GM23338 (cell line): Measurements from ENCODE around the gene RBM19. TPM values are rescaled to one million over a fixed set of nuclear protein-coding genes. Genes with fewer than 3 reads are reported as not detected.

Experiments
- ATAC-seq: fragments of 200-7000 bp; cut with Tn5 transposase; 3 replicates; pipeline ENCODE4 v1.9.1; 2020
- DNase-seq: peaks from one replicate; pipeline ENCODE4 v3.0.0-alpha.2; 2015; ENCODE audit warnings: low spot score
- H2AFZ ChIP-seq: fragments of 200-600 bp; sonication (generic); 2 replicates; pipeline ENCODE4 v1.8.0; 2016; ENCODE audit warnings: antibody characterized with exemption, mild to moderate bottlenecking, moderate library complexity
- H3F3A ChIP-seq: fragments of 200-600 bp; sonication (generic); replicated peaks from 2 replicates; pipeline ENCODE4 v1.8.0; 2017; ENCODE audit warnings: antibody characterized with exemption, mixed run types, low read depth
- H3K27ac ChIP-seq: fragments of 200-600 bp; sonication (generic); 2 replicates; pipeline ENCODE4 v1.6.1; 2016; ENCODE audit warnings: low read depth
- H3K27me3 ChIP-seq: fragments of 200-600 bp; sonication (generic); 2 replicates; pipeline ENCODE4 v1.8.0; 2016; ENCODE audit warnings: mild to moderate bottlenecking, mixed run types, moderate library complexity; ENCODE audit not compliant: insufficient read depth
- H3K36me3 ChIP-seq: fragments of 200-600 bp; sonication (generic); 2 replicates; pipeline ENCODE4 v1.8.0; 2016; ENCODE audit warnings: mild to moderate bottlenecking; ENCODE audit not compliant: insufficient read depth
- H3K4me1 ChIP-seq: fragments of 200-600 bp; sonication (generic); 2 replicates; pipeline ENCODE4 v1.8.0; 2016; ENCODE audit warnings: mild to moderate bottlenecking, moderate library complexity; ENCODE audit not compliant: insufficient read depth
- H3K4me2 ChIP-seq: fragments of 200-600 bp; sonication (generic); 2 replicates; pipeline ENCODE4 v1.7.1; 2017; ENCODE audit warnings: mixed run types
- H3K4me3 ChIP-seq: fragments of 200-600 bp; sonication (generic); 2 replicates; pipeline ENCODE4 v1.6.1; 2016; ENCODE audit warnings: mixed run types
- H3K79me2 ChIP-seq: fragments of 200-600 bp; sonication (generic); replicated peaks from 2 replicates; pipeline ENCODE4 v1.8.0; 2017; ENCODE audit warnings: mild to moderate bottlenecking; ENCODE audit not compliant: insufficient read depth
- H3K9me2 ChIP-seq: fragments of 200-600 bp; sonication (generic); 2 replicates; pipeline ENCODE4 v1.8.0; 2017; ENCODE audit not compliant: insufficient read depth
- H4K20me1 ChIP-seq: fragments of 200-600 bp; sonication (generic); replicated peaks from 2 replicates; pipeline ENCODE4 v1.8.0; 2017; ENCODE audit warnings: mild to moderate bottlenecking; ENCODE audit not compliant: insufficient read depth
- H3K27ac Mint-ChIP-seq: 2 replicates; pipeline ENCODE4 v1.8.0; 2020; ENCODE audit warnings: inconsistent platforms, mild to moderate bottlenecking, moderate library complexity, mixed read lengths
- H3K27me3 Mint-ChIP-seq: 3 replicates; pipeline ENCODE4 v1.8.0; 2022; ENCODE audit warnings: low read depth, mild to moderate bottlenecking, moderate library complexity, mixed read lengths, inconsistent platforms; ENCODE audit not compliant: insufficient read depth, poor library complexity
- H3K36me3 Mint-ChIP-seq: 3 replicates; pipeline ENCODE4 v1.8.0; 2021; ENCODE audit warnings: low read depth, mild to moderate bottlenecking, inconsistent platforms, moderate library complexity, mixed read lengths
- H3K4me1 Mint-ChIP-seq: 3 replicates; pipeline ENCODE4 v1.8.0; 2020; ENCODE audit warnings: mild to moderate bottlenecking, inconsistent platforms, mixed read lengths
- H3K4me3 Mint-ChIP-seq: 3 replicates; pipeline ENCODE4 v1.8.0; 2021; ENCODE audit warnings: moderate library complexity, mild to moderate bottlenecking, inconsistent platforms, mixed read lengths
- H3K9me3 Mint-ChIP-seq: 3 replicates; pipeline ENCODE4 v1.8.0; 2020; ENCODE audit warnings: moderate library complexity, mild to moderate bottlenecking, inconsistent platforms, mixed read lengths
- EZH2phosphoT487 ChIP-seq: fragments of 200-600 bp; sonication (generic); IDR thresholded peaks from one replicate; pipeline ENCODE4 v1.8.1; 2018; ENCODE audit warnings: antibody characterized with exemption; ENCODE audit not compliant: unreplicated experiment
- JUNB ChIP-seq: IDR thresholded peaks from one replicate; pipeline ENCODE4 v1.6.1; 2016; ENCODE audit warnings: antibody characterized with exemption; ENCODE audit not compliant: unreplicated experiment
- STAT1 ChIP-seq: IDR thresholded peaks from one replicate; pipeline ENCODE4 v1.6.1; 2016; ENCODE audit warnings: antibody characterized with exemption; ENCODE audit not compliant: unreplicated experiment
- ZNF114 ChIP-seq: fragments of 250-450 bp; sonication (Bioruptor Pico); IDR thresholded peaks from 2 replicates; pipeline ENCODE4 v1.5.0; 2020; ENCODE audit warnings: mild to moderate bottlenecking, moderate library complexity
- polyA plus RNA-seq: library from polyadenylated mRNA; unstranded; fragments of >200 nt; fragmentation: Nextera tagmentation; extraction: Ambion mirVana; gene quantifications from 2 replicates; pipeline ENCODE4 v1.2.1, GENCODE V29; 2016
- total RNA-seq: library from RNA; depleted of rRNA; stranded (reverse); fragments of >200 nt; shearing (Covaris generic); gene quantifications from 2 replicates; pipeline ENCODE4 v1.2.3, GENCODE V29; 2014
- TF ChIP-seq, protein P1 (sequence below): fragments of 250-450 bp; sonication (Bioruptor Pico); IDR thresholded peaks from 2 replicates; pipeline ENCODE4 v1.5.0; 2020; ENCODE audit warnings: mild to moderate bottlenecking, moderate library complexity
- TF ChIP-seq, protein P2 (sequence below): IDR thresholded peaks from one replicate; pipeline ENCODE4 v1.6.1; 2018; ENCODE audit warnings: antibody characterized with exemption; ENCODE audit not compliant: unreplicated experiment

The RBM19 gene
- total and polyA plus RNA-seq, 2 experiments from 2014 or later = 43.4 to 56.7 TPM

DNA sequence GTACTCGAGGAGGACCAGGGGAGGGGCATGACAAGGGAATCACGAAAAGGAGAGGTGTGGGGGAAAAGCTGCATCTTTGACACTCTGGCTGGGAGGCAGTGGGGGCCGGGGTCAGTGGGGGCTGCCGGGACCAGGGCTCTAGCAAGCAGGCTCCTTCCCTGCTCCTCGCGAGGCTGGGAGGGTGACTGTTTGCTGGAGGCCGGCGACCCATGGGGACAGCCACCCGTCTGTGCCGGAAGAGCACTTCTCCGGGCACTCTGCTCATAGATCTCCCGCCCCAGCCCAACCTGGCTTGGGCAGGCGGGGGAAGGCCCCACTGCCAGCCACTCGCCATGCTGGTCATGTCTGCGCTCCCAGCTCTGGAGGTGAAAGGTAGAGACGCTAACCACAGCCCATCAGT is 130.7 kb downstream of the RBM19 start (continued):
- TF ChIP-seq, protein P1, sequence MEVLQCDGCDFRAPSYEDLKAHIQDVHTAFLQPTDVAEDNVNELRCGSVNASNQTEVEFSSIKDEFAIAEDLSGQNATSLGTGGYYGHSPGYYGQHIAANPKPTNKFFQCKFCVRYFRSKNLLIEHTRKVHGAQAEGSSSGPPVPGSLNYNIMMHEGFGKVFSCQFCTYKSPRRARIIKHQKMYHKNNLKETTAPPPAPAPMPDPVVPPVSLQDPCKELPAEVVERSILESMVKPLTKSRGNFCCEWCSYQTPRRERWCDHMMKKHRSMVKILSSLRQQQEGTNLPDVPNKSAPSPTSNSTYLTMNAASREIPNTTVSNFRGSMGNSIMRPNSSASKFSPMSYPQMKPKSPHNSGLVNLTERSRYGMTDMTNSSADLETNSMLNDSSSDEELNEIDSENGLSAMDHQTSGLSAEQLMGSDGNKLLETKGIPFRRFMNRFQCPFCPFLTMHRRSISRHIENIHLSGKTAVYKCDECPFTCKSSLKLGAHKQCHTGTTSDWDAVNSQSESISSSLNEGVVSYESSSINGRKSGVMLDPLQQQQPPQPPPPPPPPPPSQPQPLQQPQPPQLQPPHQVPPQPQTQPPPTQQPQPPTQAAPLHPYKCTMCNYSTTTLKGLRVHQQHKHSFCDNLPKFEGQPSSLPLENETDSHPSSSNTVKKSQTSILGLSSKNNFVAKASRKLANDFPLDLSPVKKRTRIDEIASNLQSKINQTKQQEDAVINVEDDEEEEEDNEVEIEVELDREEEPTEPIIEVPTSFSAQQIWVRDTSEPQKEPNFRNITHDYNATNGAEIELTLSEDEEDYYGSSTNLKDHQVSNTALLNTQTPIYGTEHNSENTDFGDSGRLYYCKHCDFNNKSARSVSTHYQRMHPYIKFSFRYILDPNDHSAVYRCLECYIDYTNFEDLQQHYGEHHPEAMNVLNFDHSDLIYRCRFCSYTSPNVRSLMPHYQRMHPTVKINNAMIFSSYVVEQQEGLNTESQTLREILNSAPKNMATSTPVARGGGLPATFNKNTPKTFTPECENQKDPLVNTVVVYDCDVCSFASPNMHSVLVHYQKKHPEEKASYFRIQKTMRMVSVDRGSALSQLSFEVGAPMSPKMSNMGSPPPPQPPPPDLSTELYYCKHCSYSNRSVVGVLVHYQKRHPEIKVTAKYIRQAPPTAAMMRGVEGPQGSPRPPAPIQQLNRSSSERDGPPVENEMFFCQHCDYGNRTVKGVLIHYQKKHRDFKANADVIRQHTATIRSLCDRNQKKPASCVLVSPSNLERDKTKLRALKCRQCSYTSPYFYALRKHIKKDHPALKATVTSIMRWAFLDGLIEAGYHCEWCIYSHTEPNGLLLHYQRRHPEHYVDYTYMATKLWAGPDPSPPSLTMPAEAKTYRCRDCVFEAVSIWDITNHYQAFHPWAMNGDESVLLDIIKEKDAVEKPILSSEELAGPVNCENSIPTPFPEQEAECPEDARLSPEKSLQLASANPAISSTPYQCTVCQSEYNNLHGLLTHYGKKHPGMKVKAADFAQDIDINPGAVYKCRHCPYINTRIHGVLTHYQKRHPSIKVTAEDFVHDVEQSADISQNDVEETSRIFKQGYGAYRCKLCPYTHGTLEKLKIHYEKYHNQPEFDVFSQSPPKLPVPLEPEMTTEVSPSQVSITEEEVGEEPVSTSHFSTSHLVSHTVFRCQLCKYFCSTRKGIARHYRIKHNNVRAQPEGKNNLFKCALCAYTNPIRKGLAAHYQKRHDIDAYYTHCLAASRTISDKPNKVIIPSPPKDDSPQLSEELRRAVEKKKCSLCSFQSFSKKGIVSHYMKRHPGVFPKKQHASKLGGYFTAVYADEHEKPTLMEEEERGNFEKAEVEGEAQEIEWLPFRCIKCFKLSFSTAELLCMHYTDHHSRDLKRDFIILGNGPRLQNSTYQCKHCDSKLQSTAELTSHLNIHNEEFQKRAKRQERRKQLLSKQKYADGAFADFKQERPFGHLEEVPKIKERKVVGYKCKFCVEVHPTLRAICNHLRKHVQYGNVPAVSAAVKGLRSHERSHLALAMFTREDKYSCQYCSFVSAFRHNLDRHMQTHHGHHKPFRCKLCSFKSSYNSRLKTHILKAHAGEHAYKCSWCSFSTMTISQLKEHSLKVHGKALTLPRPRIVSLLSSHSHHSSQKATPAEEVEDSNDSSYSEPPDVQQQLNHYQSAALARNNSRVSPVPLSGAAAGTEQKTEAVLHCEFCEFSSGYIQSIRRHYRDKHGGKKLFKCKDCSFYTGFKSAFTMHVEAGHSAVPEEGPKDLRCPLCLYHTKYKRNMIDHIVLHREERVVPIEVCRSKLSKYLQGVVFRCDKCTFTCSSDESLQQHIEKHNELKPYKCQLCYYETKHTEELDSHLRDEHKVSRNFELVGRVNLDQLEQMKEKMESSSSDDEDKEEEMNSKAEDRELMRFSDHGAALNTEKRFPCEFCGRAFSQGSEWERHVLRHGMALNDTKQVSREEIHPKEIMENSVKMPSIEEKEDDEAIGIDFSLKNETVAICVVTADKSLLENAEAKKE (CRISPR knock-in tag) = no peak
- no peak for TF ChIP-seq EZH2phosphoT487
- TF ChIP-seq STAT1 = no peak
- TF ChIP-seq JUNB = no peak

DNA sequence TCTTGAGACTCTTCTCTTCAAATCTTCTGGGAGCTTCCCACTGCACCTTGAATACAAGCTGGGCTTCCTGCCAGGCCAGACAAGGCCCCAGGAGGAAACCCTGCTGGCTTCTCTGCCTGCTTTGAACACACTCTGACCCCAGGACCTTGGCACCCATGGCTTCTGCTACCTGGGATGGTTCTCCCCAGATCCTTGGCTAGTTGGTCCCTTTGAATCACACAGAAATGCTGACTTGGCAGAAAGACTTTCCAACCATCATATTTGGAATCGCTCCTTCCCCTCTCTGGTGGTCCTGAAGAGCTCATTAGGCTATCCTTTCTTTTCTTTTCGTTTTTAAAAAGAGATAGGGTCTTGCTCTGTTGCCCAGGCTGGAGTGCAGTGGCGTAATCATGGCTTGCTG is 132.7 kb downstream of the RBM19 start:
- Histone ChIP-seq H3K79me2 (no peaks in the 10 kb centered on the region), H3K36me3 (no peaks in the 10 kb centered on the region), H3F3A (no peaks in the 10 kb centered on the region), H2AFZ (no peak overlapping the region), H3K4me2 (no peak overlapping the region), H3K4me3 (no peak overlapping the region), H3K27ac (no peak overlapping the region), H3K9me2 (no peaks in the 10 kb centered on the region), H4K20me1 (no peaks in the 10 kb centered on the region), H3K4me1 (no peaks in the 10 kb centered on the region), H3K27me3 (no peaks in the 10 kb centered on the region)
- H3K36me3 Mint-ChIP-seq = no peaks in the 10 kb centered on the region; the same call in 2 of the 3 replicates
- H3K27me3 Mint-ChIP-seq = peaks cover 3% of the 10 kb centered on the region
- no peak overlapping the region for H3K4me3 Mint-ChIP-seq
- DNase-seq (no peak), ATAC-seq (no peak)
- no peak for TF ChIP-seq STAT1
- TF ChIP-seq JUNB = no peak
- TF ChIP-seq, protein P2, sequence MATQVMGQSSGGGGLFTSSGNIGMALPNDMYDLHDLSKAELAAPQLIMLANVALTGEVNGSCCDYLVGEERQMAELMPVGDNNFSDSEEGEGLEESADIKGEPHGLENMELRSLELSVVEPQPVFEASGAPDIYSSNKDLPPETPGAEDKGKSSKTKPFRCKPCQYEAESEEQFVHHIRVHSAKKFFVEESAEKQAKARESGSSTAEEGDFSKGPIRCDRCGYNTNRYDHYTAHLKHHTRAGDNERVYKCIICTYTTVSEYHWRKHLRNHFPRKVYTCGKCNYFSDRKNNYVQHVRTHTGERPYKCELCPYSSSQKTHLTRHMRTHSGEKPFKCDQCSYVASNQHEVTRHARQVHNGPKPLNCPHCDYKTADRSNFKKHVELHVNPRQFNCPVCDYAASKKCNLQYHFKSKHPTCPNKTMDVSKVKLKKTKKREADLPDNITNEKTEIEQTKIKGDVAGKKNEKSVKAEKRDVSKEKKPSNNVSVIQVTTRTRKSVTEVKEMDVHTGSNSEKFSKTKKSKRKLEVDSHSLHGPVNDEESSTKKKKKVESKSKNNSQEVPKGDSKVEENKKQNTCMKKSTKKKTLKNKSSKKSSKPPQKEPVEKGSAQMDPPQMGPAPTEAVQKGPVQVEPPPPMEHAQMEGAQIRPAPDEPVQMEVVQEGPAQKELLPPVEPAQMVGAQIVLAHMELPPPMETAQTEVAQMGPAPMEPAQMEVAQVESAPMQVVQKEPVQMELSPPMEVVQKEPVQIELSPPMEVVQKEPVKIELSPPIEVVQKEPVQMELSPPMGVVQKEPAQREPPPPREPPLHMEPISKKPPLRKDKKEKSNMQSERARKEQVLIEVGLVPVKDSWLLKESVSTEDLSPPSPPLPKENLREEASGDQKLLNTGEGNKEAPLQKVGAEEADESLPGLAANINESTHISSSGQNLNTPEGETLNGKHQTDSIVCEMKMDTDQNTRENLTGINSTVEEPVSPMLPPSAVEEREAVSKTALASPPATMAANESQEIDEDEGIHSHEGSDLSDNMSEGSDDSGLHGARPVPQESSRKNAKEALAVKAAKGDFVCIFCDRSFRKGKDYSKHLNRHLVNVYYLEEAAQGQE = no peak
- TF ChIP-seq ZNF114 (CRISPR knock-in tag) = no peak
- peaks cover 6% of the 10 kb centered on the region; the same call in 2 of the 3 replicates for H3K4me1 Mint-ChIP-seq
- no peaks in the 10 kb centered on the region for H3K9me3 Mint-ChIP-seq
- no peak overlapping the region for H3K27ac Mint-ChIP-seq
